G401 (cell line): ENCODE results near the gene TSC2. TPM values are rescaled to one million over a fixed set of nuclear protein-coding genes. Genes with fewer than 3 reads are reported as not detected.
"Not testable (repeated sequence)": the region's sequence is repeated elsewhere in the genome, so short reads cannot be mapped to it uniquely, and the experiment has no call there.

ENCODE experiments used
- DNase-seq: peaks from one replicate; pipeline ENCODE4 v3.0.0-alpha.2; 2015; ENCODE audit warnings: low spot score
- in situ Hi-C: cut with HindIII; loops from 2 replicates; pipeline ENCODE4 v1.10.0; 2016; ENCODE audit warnings: low sequenced_read_pairs, mixed read lengths
- total RNA-seq: library from RNA; depleted of rRNA; stranded (reverse); fragments of >200 nt; shearing (Covaris generic); gene quantifications from 2 replicates; pipeline ENCODE4 v1.2.3, GENCODE V29; 2014

The TSC2 gene
- total RNA-seq, 1 experiment from 2014 or later: 36.4 TPM

GRCh38 chr16:2108446-2109270 lies 60.9 kb downstream of the TSC2 start:
- DNase-seq, in situ Hi-C loops: not testable (repeated sequence)

GRCh38 chr16:2109271-2109580 lies 61.4 kb downstream of the TSC2 start:
- in situ Hi-C loops: not testable (repeated sequence)
- peak; percentile 38 for DNase-seq

GRCh38 chr16:2109872-2110271 lies 62.1 kb downstream of the TSC2 start:
- in situ Hi-C loops, DNase-seq: not testable (repeated sequence)

- in situ Hi-C loops, DNase-seq: not testable (repeated sequence)
Measured at GRCh38 chr16:2110332-2111008, 62.7 kb downstream of the TSC2 start.

- in situ Hi-C loops, DNase-seq: not testable (repeated sequence)
Measured at GRCh38 chr16:2111009-2111353, 63.2 kb downstream of the TSC2 start.

GRCh38 chr16:2111412-2112335 lies 63.9 kb downstream of the TSC2 start:
- DNase-seq, in situ Hi-C loops: not testable (repeated sequence)

- DNase-seq, in situ Hi-C loops: not testable (repeated sequence)
Measured at GRCh38 chr16:2112539-2113106, 64.8 kb downstream of the TSC2 start.

- DNase-seq, in situ Hi-C loops: not testable (repeated sequence)
Measured at GRCh38 chr16:2114225-2114624, 66.4 kb downstream of the TSC2 start.

GRCh38 chr16:2114885-2115590 lies 67.3 kb downstream of the TSC2 start:
- DNase-seq, in situ Hi-C loops: not testable (repeated sequence)

- no peak for DNase-seq
- in situ Hi-C loops: no loop called here
Measured at GRCh38 chr16:2115591-2115973, 67.8 kb downstream of the TSC2 start.

- DNase-seq, in situ Hi-C loops: not testable (repeated sequence)
Measured at GRCh38 chr16:2116428-2116827, 68.6 kb downstream of the TSC2 start.

- in situ Hi-C loops, DNase-seq: not testable (repeated sequence)
Measured at GRCh38 chr16:2117341-2117740, 69.6 kb downstream of the TSC2 start.

GRCh38 chr16:2117960-2118722 lies 70.4 kb downstream of the TSC2 start:
- in situ Hi-C loops: not testable (repeated sequence)

GRCh38 chr16:2121325-2121724 lies 73.5 kb downstream of the TSC2 start:
- in situ Hi-C loops: not testable (repeated sequence)

More at GRCh38 chr16:2117960-2118722, 70.4 kb downstream of the TSC2 start:
- DNase-seq: not testable (repeated sequence)

GRCh38 chr16:2121853-2122252 lies 74.1 kb downstream of the TSC2 start:
- DNase-seq: peak; percentile 58
- in situ Hi-C loops: no loop called here

More at GRCh38 chr16:2121325-2121724, 73.5 kb downstream of the TSC2 start:
- peak; percentile 92 for DNase-seq

GRCh38 chr16:2122429-2122828 lies 74.6 kb downstream of the TSC2 start:
- no peak for DNase-seq
- in situ Hi-C loops: no loop called here

- DNase-seq, in situ Hi-C loops: not testable (repeated sequence)
Measured at GRCh38 chr16:2122934-2123683, 75.3 kb downstream of the TSC2 start.
